ENCODE results near the gene KLF3.

Gene KLF3

GRCh38 chr4:38693569-38693968 is 29.6 kb downstream of the KLF3 start:
- no peak for TF ChIP-seq CTCF (IDR thresholded peaks at IDR 0.05)
- H3K36me3 ChIP-seq = peaks cover 100% of the 10 kb centered on the region
- no peak overlapping the region for H3K27ac ChIP-seq

GRCh38 chr4:38694330-38694729 is 30.3 kb downstream of the KLF3 start:
- Histone ChIP-seq H3K9me3 (peaks cover 4% of the 10 kb centered on the region), H3K4me3 (ENCODE audit: low read depth in 1 of 2, low read length in 1 of 2) (no peak overlapping the region), H3K36me3 (peaks cover 100% of the 10 kb centered on the region), H3K27ac (no peak overlapping the region), H3K27me3 (no peaks in the 10 kb centered on the region), H3K4me1 (ENCODE audit: control insufficient read depth in 1 of 2, insufficient read depth in 1 of 2, low read depth in 1 of 2, low read length in 1 of 2) (no peaks in the 10 kb centered on the region)
- TF ChIP-seq CTCF (IDR thresholded peaks at IDR 0.05) = no peak

More at GRCh38 chr4:38693569-38693968, 29.6 kb downstream of the KLF3 start:
- H3K4me3 ChIP-seq (ENCODE audit: low read depth in 1 of 2, low read length in 1 of 2) = no peak overlapping the region
- no peaks in the 10 kb centered on the region for H3K27me3 ChIP-seq
- peaks cover 4% of the 10 kb centered on the region for H3K9me3 ChIP-seq
- no peaks in the 10 kb centered on the region for H3K4me1 ChIP-seq (ENCODE audit: control insufficient read depth in 1 of 2, insufficient read depth in 1 of 2, low read depth in 1 of 2, low read length in 1 of 2)

GRCh38 chr4:38695809-38696208 is 31.8 kb downstream of the KLF3 start:
- Histone ChIP-seq H3K4me3 (ENCODE audit: low read depth in 1 of 2, low read length in 1 of 2) (no peak overlapping the region), H3K9me3 (peaks cover 4% of the 10 kb centered on the region), H3K4me1 (ENCODE audit: control insufficient read depth in 1 of 2, insufficient read depth in 1 of 2, low read depth in 1 of 2, low read length in 1 of 2) (no peaks in the 10 kb centered on the region), H3K27ac (peak overlapping the region; percentile 45), H3K36me3 (peaks cover 98% of the 10 kb centered on the region), H3K27me3 (no peaks in the 10 kb centered on the region)
- TF ChIP-seq CTCF (IDR thresholded peaks at IDR 0.05) = no peak

GRCh38 chr4:38696697-38697096 is 32.7 kb downstream of the KLF3 start:
- Histone ChIP-seq H3K9me3 (peaks cover 4% of the 10 kb centered on the region), H3K4me1 (ENCODE audit: control insufficient read depth in 1 of 2, insufficient read depth in 1 of 2, low read depth in 1 of 2, low read length in 1 of 2) (no peaks in the 10 kb centered on the region), H3K27ac (no peak overlapping the region), H3K36me3 (peaks cover 94% of the 10 kb centered on the region), H3K27me3 (no peaks in the 10 kb centered on the region), H3K4me3 (ENCODE audit: low read depth in 1 of 2, low read length in 1 of 2) (no peak overlapping the region)
- TF ChIP-seq CTCF (IDR thresholded peaks at IDR 0.05) = no peak

- Histone ChIP-seq H3K36me3 (peaks cover 79% of the 10 kb centered on the region), H3K4me1 (ENCODE audit: control insufficient read depth in 1 of 2, insufficient read depth in 1 of 2, low read depth in 1 of 2, low read length in 1 of 2) (no peaks in the 10 kb centered on the region), H3K27me3 (no peaks in the 10 kb centered on the region), H3K9me3 (peaks cover 4% of the 10 kb centered on the region), H3K4me3 (ENCODE audit: low read depth in 1 of 2, low read length in 1 of 2) (no peak overlapping the region), H3K27ac (no peak overlapping the region)
- TF ChIP-seq CTCF (IDR thresholded peaks at IDR 0.05) = no peak
Observed at GRCh38 chr4:38698176-38698575, 34.2 kb downstream of the KLF3 start.

GRCh38 chr4:38699112-38699511 is 35.1 kb downstream of the KLF3 start:
- H3K27ac ChIP-seq = peak overlapping the region; percentile 28
- H3K9me3 ChIP-seq = peaks cover 4% of the 10 kb centered on the region
- no peaks in the 10 kb centered on the region for H3K4me1 ChIP-seq (ENCODE audit: control insufficient read depth in 1 of 2, insufficient read depth in 1 of 2, low read depth in 1 of 2, low read length in 1 of 2)
- peaks cover 4% of the 10 kb centered on the region for H3K27me3 ChIP-seq
- no peak for TF ChIP-seq CTCF (IDR thresholded peaks at IDR 0.05)
- peaks cover 69% of the 10 kb centered on the region for H3K36me3 ChIP-seq
- no peak overlapping the region for H3K4me3 ChIP-seq (ENCODE audit: low read depth in 1 of 2, low read length in 1 of 2)
